HL-60 (cell line): ENCODE results near the gene PTPRT.

Source experiments
- DNase-seq, 2 experiments: peaks; one replicate each; pipeline ENCODE4 v3.0.0-alpha.2; 2010 to 2020; ENCODE audit warnings: low read depth in 1 of 2, low spot score in 1 of 2
- H3K27ac ChIP-seq: fragments of 250-450 bp; sonication (Bioruptor Pico); replicated peaks from 2 replicates; pipeline ENCODE4 v1.5.1; 2020; ENCODE audit warnings: mild to moderate bottlenecking, moderate library complexity
- H3K27me3 ChIP-seq: fragments of 250-450 bp; sonication (Bioruptor Pico); 2 replicates; pipeline ENCODE4 v1.5.1; 2021; ENCODE audit warnings: mild to moderate bottlenecking, moderate library complexity; ENCODE audit not compliant: insufficient read depth, poor library complexity, severe bottlenecking
- H3K4me3 ChIP-seq: replicated peaks from 2 replicates; pipeline ENCODE4 v1.5.1; 2011; ENCODE audit warnings: mild to moderate bottlenecking, control low read depth, low read length; ENCODE audit not compliant: insufficient read depth
- GABPA ChIP-seq: IDR thresholded peaks from 2 replicates; pipeline ENCODE4 v1.6.1; 2012; ENCODE audit warnings: low read depth
- POLR2AphosphoS5 ChIP-seq: IDR thresholded peaks from 2 replicates; pipeline ENCODE4 v1.6.1; 2012; ENCODE audit warnings: low read depth
- REST ChIP-seq: IDR thresholded peaks from 2 replicates; pipeline ENCODE4 v1.6.1; 2012; ENCODE audit warnings: low read depth; ENCODE audit not compliant: insufficient replicate concordance
- SPI1 ChIP-seq: IDR thresholded peaks from 2 replicates; pipeline ENCODE4 v1.6.1; 2012; ENCODE audit warnings: low read depth, mild to moderate bottlenecking, borderline replicate concordance
- TF ChIP-seq, protein P1 (sequence below): IDR thresholded peaks from one replicate; pipeline ENCODE4 v1.5.1; 2011; ENCODE audit warnings: low read length, control low read depth, inconsistent platforms; ENCODE audit not compliant: insufficient read depth

The PTPRT gene

DNA sequence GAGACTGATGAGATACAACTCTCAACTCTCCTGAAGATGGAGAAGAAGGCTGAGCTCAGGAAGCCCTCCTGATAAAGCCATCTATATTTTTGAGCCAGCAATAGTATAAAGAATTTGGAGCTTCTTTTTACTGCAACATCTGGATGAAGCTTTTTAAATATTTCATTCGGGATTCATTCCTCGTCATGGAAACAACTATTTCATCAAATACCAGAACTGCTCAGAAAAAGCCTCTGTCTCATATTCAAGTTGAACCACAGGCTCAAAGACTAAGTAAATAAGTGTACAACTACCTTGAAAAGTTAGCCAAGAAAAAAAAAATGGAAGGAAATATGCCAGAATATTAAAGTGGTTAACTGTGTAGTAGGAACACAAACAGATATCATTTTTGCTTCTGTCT is 37.8 kb downstream of the PTPRT start:
- TF ChIP-seq SPI1: no peak
- TF ChIP-seq, protein P1, sequence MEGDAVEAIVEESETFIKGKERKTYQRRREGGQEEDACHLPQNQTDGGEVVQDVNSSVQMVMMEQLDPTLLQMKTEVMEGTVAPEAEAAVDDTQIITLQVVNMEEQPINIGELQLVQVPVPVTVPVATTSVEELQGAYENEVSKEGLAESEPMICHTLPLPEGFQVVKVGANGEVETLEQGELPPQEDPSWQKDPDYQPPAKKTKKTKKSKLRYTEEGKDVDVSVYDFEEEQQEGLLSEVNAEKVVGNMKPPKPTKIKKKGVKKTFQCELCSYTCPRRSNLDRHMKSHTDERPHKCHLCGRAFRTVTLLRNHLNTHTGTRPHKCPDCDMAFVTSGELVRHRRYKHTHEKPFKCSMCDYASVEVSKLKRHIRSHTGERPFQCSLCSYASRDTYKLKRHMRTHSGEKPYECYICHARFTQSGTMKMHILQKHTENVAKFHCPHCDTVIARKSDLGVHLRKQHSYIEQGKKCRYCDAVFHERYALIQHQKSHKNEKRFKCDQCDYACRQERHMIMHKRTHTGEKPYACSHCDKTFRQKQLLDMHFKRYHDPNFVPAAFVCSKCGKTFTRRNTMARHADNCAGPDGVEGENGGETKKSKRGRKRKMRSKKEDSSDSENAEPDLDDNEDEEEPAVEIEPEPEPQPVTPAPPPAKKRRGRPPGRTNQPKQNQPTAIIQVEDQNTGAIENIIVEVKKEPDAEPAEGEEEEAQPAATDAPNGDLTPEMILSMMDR: no peak
- no peak for TF ChIP-seq REST
- TF ChIP-seq GABPA: no peak
- TF ChIP-seq POLR2AphosphoS5: no peak
- Histone ChIP-seq H3K27ac (no peak overlapping the region), H3K4me3 (no peak overlapping the region), H3K27me3 (no peaks in the 10 kb centered on the region)
- DNase-seq: no peak

DNA sequence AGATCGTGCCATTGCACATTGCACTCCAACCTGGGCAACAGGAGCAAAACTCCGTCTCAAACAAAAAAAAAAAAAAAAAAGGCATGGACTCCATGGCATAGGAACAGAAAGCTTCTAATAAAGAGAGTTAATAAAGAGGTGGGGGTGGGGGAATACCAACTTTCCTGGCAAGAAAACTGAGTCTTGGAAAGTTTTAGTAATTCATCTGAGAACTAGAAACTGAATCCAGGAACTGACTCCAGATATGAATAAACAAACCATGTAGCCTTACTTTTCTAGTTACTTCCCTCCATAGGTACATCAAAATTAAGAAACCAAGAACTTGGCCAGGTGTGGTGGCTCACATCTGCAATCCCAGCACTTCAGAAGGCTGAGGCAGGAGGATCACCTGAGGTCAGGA is 38.5 kb downstream of the PTPRT start:
- Histone ChIP-seq H3K4me3 (no peak overlapping the region), H3K27me3 (no peaks in the 10 kb centered on the region), H3K27ac (no peak overlapping the region)
- TF ChIP-seq REST: no peak
- TF ChIP-seq GABPA: no peak
- TF ChIP-seq POLR2AphosphoS5: no peak
- TF ChIP-seq, protein P1: no peak
- no peak for TF ChIP-seq SPI1
- no peak for DNase-seq

DNA sequence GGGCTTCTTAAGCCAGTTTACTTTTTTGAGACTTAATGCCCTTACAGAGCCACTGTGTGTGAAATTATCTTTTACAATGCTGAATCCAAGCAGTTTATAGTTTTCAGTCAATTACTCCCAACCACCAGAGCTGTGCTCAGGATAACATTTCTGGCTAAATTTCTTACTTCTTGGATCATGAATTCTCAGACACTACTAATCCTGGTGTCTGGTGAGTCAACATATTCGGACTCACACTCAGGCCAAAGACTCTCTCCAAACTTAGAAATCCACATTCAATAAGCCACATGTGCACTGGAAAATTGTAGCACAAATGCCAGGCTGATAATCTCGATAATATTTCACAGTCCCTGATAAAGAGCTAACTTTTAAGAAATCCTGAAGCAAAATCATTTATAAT is 49.0 kb downstream of the PTPRT start:
- H3K27ac ChIP-seq: no peak overlapping the region
- no peak for DNase-seq
- TF ChIP-seq REST: no peak
- TF ChIP-seq SPI1: no peak
- TF ChIP-seq, protein P1: no peak
- no peak for TF ChIP-seq GABPA
- no peak for TF ChIP-seq POLR2AphosphoS5
- H3K27me3 ChIP-seq: no peaks in the 10 kb centered on the region
- H3K4me3 ChIP-seq: no peak overlapping the region
